Measurements from ENCODE around the gene RUFY4.
A peak's percentile ranks its signal among the peaks of the same experiment; 100 is the strongest.
"Not testable (repeated sequence)": the region's sequence is repeated elsewhere in the genome, so short reads cannot be mapped to it uniquely, and the experiment has no call there.

Gene RUFY4

GRCh38 chr2:218079943-218080913 is 11.2 kb downstream of the RUFY4 start:
- no peak for FAIRE-seq
- DNase-seq (ENCODE audit: extremely low spot score, insufficient read length, low read depth): no peak

DNA sequence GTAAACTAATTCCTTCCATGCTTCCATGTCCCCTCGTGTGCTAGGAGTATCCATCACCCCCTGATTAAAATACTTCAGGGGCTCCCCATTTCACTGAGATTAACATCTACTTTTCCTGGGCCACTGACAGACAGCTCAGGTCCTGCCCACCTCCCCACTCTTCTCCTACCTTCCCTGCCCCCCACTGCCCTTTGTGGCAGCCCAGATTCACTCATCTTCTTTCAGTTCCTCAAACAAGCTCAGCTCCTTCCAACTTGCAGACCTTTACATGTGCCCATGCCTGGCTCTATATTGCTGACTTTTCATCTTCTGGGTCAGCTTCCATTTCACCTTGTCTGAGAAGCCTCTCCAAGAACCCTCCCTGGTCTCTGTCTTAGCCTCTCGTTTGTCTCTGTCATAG is 12.0 kb downstream of the RUFY4 start:
- FAIRE-seq: peak; percentile 86
- DNase-seq (ENCODE audit: extremely low spot score, insufficient read length, low read depth): peak; percentile 37

DNA sequence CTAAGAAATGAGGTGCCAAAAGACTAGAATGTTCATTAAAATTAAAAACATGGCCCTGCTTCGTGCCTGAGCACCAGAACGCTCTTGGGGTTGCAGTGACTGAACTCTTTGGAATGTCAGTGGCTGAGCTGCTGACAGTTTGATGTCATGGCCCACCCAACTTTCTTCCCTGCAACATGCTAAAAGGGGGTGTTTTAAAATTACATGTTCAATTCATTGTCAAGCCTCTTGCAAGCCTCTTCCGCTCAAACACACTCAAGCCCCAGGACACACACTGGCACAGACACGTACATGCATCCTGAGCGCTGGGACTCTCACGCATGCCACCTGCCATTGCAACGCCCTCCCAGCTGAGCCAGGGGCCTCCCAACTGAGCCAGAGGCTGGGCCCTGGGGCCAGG is 12.6 kb downstream of the RUFY4 start:
- DNase-seq (ENCODE audit: extremely low spot score, insufficient read length, low read depth) (no peak), FAIRE-seq (no peak)

DNA sequence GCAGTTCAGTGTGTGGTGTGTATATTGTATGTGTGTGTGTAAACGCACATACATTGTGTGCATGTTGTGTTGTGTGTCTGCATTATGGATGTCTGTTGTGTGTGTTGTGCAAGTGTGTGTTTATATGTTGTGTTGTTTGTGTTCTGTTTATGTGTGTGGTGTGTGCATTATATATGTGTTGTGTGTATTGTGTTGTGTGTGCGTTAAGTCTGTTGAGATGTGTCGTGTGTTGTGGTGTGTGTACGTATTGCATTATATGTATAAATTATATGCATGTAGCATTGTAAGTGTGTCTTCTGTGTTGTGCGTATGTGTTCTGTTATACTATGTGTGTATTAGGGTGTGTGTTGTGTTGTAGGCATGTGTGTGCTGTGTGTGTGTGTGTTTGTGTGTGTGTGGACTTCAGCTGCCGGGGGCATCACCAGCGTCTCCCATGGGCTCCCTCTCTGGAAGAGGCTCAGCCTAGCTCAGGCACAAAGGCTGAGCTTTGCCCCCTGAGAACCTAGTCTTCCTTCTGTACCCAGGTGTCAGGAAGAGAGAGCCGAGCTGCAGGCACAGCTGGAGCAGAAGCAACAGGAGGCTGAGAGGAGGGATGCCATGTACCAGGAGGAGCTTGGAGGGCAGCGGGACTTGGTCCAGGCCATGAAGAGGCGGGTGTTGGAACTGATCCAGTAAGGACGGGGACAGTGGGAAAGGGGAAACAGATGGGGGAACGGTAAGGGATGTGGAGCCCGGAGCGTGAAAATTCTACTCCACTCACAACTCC is 13.7 kb downstream of the RUFY4 start:
- DNase-seq (ENCODE audit: extremely low spot score, insufficient read length, low read depth): no peak
- FAIRE-seq: no peak

- FAIRE-seq (no peak), DNase-seq (ENCODE audit: extremely low spot score, insufficient read length, low read depth) (no peak)
Measured at GRCh38 chr2:218083352-218083676, 14.3 kb downstream of the RUFY4 start.

DNA sequence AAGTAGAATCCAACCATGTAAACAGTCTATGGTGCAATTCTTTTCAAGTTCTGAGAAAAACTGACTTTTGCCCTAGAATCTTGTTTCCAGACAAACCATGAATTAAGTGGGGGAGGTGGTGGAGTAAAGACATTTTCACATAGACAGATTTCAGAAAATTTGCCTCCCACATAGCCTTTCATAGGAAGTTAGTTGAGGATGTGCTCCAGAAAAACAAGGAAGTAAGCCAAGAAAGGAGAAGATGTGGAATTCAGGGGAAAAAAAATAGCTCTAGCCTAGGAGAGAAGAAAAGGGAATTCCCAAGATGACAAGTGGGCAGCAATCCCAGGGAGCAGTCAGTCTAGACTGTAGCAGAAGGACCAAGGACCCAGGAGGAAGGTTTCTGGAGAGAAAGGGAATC is 17.4 kb downstream of the RUFY4 start:
- FAIRE-seq: no peak
- no peak for DNase-seq (ENCODE audit: extremely low spot score, insufficient read length, low read depth)

DNA sequence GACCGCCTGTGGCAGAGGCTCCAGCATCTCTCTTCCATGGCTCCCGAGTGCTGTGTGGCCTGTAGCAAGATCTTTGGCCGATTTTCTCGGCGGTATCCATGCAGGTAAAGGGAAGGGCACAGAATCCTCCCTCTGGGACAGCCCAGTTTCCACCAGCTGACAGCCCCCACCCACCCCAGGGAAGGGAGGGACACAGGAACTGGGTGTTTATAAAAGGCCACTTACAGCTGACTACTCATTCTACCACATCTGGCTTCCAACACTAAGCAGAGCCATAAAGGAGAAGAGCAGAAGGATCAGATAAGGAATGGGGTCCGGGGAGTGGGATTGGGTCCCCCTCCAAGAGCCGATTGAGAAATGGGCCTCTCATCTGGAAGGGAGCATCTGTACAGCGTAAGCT is 20.2 kb downstream of the RUFY4 start:
- no peak for DNase-seq (ENCODE audit: extremely low spot score, insufficient read length, low read depth)
- no peak for FAIRE-seq

- FAIRE-seq (no peak), DNase-seq (ENCODE audit: extremely low spot score, insufficient read length, low read depth) (no peak)
Measured at GRCh38 chr2:218091746-218092145, 22.7 kb downstream of the RUFY4 start.

GRCh38 chr2:218093879-218094278 is 24.8 kb downstream of the RUFY4 start:
- DNase-seq (ENCODE audit: extremely low spot score, insufficient read length, low read depth) (no peak), FAIRE-seq (no peak)

- FAIRE-seq: no peak
Measured at GRCh38 chr2:218095853-218096252, 26.8 kb downstream of the RUFY4 start.

GRCh38 chr2:218097975-218098374 is 28.9 kb downstream of the RUFY4 start:
- DNase-seq (ENCODE audit: extremely low spot score, insufficient read length, low read depth): no peak
- FAIRE-seq: no peak

More at GRCh38 chr2:218095853-218096252, 26.8 kb downstream of the RUFY4 start:
- DNase-seq (ENCODE audit: extremely low spot score, insufficient read length, low read depth): no peak

DNA sequence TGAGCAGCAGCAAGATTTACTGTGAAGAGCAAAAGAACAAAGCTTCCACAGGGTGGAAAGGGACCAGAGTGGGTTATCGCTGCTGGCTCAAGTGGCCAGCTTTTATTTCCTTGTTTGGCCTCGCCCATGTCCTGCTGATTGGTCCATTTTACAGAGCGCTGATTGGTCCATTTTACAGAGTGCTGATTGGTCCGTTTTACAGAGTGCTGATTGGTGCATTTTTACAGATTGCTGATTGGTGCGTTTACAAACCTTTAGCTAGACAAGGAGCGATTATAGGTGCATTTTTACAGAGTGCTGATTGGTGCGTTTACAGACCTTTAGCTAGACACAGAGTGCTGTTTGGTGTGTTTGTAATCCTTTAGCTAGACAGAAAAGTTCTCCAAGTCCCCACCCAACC is 39.8 kb downstream of the RUFY4 start:
- not testable (repeated sequence) for FAIRE-seq; DNase-seq (ENCODE audit: extremely low spot score, insufficient read length, low read depth)

DNA sequence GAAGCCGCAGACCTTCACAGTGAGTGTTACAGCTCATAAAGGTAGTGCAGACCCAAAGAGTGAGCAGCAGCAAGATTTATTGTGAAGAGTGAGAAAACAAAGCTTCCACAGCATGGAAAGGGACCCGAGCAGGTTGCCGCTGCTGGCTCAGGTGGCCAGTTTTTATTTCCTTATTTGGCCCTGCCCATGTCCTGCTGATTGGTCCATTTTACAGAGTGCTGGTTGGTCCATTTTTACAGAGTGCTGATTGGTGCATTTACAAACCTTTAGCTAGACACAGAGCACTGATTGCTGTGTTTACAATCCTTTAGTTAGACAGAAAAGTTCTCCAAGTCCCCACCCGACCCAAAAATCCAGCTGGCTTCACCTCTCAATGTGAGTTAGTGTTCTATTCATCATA is 52.7 kb downstream of the RUFY4 start:
- not testable (repeated sequence) for FAIRE-seq; DNase-seq (ENCODE audit: extremely low spot score, insufficient read length, low read depth)

DNA sequence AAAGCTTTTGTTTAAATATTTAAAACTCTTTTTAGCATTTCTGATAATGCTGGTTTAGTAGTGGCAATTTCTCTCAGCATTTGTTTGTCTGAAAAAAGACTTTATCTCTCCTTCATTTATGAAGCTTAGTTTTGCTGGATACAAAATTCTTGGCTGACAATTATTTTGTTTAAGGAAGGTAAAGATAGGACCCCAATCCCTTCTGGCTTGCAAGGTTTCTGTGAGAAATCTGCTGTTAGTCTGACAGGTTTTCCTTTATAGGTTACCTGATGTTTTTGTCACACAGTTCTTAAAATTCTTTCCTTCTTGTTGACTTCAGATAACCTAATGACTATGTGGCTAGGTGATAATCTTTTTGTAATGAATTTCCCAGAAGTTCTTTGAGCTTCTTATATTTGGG is 53.2 kb downstream of the RUFY4 start:
- FAIRE-seq; DNase-seq (ENCODE audit: extremely low spot score, insufficient read length, low read depth): not testable (repeated sequence)

GRCh38 chr2:218123986-218124385 is 54.9 kb downstream of the RUFY4 start:
- no peak for DNase-seq (ENCODE audit: extremely low spot score, insufficient read length, low read depth)
- no peak for FAIRE-seq

DNA sequence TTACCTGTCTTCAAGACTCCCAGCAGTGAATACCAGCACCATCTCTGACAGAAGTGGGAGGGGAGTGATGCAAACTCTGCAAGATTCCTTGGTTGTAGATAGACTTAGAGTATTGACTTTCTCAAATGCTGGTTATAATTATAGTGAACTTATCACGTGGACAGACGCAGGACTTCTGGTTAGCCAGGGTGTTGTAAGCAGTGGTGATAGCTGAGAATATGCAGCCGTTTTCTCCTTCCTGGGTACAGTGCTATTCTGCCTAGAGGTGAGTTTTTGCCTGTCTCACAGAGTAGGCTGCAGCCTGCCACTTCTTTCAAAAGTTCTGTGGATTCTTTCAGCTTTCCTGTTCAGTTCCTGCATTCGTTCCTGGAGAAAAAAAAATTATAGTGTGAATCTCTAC is 56.0 kb downstream of the RUFY4 start:
- FAIRE-seq: no peak
- DNase-seq (ENCODE audit: extremely low spot score, insufficient read length, low read depth): no peak

DNA sequence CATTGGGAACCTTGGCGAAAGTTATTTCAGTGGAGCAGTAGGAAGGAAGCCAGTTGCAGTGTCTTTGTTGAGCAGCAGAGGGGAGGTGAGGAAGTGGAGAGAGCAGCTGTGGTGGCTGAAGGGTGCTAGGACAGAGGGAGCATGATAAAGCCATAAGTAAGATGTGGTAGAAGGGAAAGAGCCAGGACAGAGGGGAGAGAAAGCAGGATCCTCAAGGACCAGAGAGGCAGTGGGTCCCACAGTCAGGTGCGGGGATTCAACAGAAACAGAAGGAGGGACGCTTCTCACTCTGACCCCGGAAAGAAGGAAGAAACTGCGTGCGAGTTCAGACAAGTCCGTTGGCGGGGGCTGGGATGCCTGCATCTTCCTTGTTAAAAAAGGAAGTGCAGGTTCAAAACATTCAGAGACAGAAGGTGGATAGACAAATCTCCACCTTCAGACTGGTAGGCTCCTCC is 56.6 kb downstream of the RUFY4 start, which contains the start of gene CXCR2:
Gene CXCR2 (plus strand): TSS at position 403 of the 455 bp plus-strand sequence. CDS start 8,774 bp downstream, outside the sequence.
- DNase-seq (ENCODE audit: extremely low spot score, insufficient read length, low read depth) (no peak), FAIRE-seq (no peak)

GRCh38 chr2:218127929-218128455 is 58.9 kb downstream of the RUFY4 start:
- DNase-seq (ENCODE audit: extremely low spot score, insufficient read length, low read depth) (no peak), FAIRE-seq (no peak)

DNA sequence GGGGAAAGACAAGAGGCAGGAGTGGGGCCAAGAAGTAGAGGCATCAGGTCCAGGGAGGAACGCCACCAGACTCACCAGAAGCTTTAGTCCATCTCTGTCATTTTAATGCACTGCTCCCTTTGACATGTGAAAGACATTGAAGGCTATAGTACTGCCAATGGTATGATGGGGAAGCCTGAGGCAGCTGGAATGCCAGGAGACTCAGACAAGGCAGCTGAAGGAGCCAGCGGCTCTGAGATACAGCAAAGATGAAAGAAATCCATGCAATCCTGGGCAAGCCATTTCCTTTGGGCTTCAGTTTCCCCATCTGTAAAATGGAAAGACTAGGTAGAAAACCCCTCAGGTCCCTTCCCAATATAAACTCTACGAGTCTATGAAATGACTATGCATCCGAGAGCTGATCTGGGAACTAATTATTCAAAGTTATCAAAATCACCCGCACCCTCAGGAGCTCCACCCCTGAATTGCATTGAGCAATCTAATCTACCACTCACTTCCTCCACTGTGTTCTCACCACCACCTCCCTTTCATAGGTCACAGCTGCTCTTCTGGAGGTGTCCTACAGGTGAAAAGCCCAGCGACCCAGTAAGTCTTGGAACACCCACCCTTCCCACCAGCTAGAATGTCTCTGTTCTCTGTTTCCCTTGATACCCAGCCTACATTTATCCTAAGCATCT is 59.9 kb downstream of the RUFY4 start:
- DNase-seq (ENCODE audit: extremely low spot score, insufficient read length, low read depth): no peak
- FAIRE-seq: no peak

GRCh38 chr2:218129458-218130135 is 60.5 kb downstream of the RUFY4 start:
- DNase-seq (ENCODE audit: extremely low spot score, insufficient read length, low read depth): no peak
- FAIRE-seq: no peak

Measured in GM18507 (cell line).